KMS-11 (cell line): Measurements from ENCODE around the gene S100A8.

Source experiments
- H2AFZ ChIP-seq: fragments of 200-600 bp; sonication (generic); 2 replicates; pipeline ENCODE4 v1.6.1; 2016; ENCODE audit warnings: antibody characterized with exemption, mixed run types, low read depth
- H3K27ac ChIP-seq: fragments of 200-600 bp; sonication (generic); 2 replicates; pipeline ENCODE4 v1.6.1; 2016; ENCODE audit warnings: mild to moderate bottlenecking, mixed run types
- H3K27me3 ChIP-seq: fragments of 200-600 bp; sonication (generic); 2 replicates; pipeline ENCODE4 v1.6.1; 2017; ENCODE audit warnings: mild to moderate bottlenecking, low read depth, mixed run types, moderate library complexity; ENCODE audit not compliant: insufficient read depth
- H3K36me3 ChIP-seq: fragments of 200-600 bp; sonication (generic); 2 replicates; pipeline ENCODE4 v1.6.1; 2017; ENCODE audit warnings: mild to moderate bottlenecking, mixed run types; ENCODE audit not compliant: insufficient read depth
- H3K4me1 ChIP-seq: fragments of 200-600 bp; sonication (generic); 2 replicates; pipeline ENCODE4 v1.6.1; 2016; ENCODE audit warnings: mild to moderate bottlenecking, low read depth, mixed run types; ENCODE audit not compliant: poor library complexity, severe bottlenecking
- H3K4me2 ChIP-seq: fragments of 200-600 bp; sonication (generic); 2 replicates; pipeline ENCODE4 v1.7.0; 2016; ENCODE audit warnings: mild to moderate bottlenecking, mixed run types
- H3K4me3 ChIP-seq: fragments of 200-600 bp; sonication (generic); IDR thresholded peaks from 2 replicates; pipeline ENCODE4 v1.6.1; 2017; ENCODE audit warnings: low read depth, low read length, mixed read lengths; ENCODE audit not compliant: insufficient read depth
- H3K79me2 ChIP-seq: fragments of 200-600 bp; sonication (generic); 2 replicates; pipeline ENCODE4 v1.6.1; 2016; ENCODE audit warnings: low read depth, mixed run types; ENCODE audit not compliant: insufficient read depth
- H3K9ac ChIP-seq: fragments of 200-600 bp; sonication (generic); 2 replicates; pipeline ENCODE4 v1.6.1; 2016; ENCODE audit warnings: mild to moderate bottlenecking, mixed run types
- H4K20me1 ChIP-seq: fragments of 200-600 bp; sonication (generic); 2 replicates; pipeline ENCODE4 v1.6.1; 2016; ENCODE audit warnings: mild to moderate bottlenecking, mixed run types; ENCODE audit not compliant: insufficient read depth
- CTCF ChIP-seq: fragments of 200-600 bp; sonication (generic); conservative IDR thresholded peaks from 2 replicates; pipeline ENCODE4 v1.6.1; 2017; ENCODE audit warnings: low read depth, mild to moderate bottlenecking, antibody characterized with exemption, low read length, moderate library complexity, mixed read lengths

The S100A8 gene

GRCh38 chr1:153390938-153391710 lies at the start of gene S100A8:
Gene S100A8 (minus strand): TSS chr1:153391073. CDS start chr1:153390535, 538 bp downstream.
- no peak for TF ChIP-seq CTCF
- Histone ChIP-seq H3K4me2 (no peak within 1 kb of the TSS), H3K4me3 (no peak within 1 kb of the TSS), H3K4me1 (no peaks in the 10 kb centered on the region), H3K36me3 (no peaks in the 10 kb centered on the region), H3K27ac (no peak within 1 kb of the TSS), H2AFZ (no peak within 1 kb of the TSS), H3K9ac (no peak within 1 kb of the TSS), H3K79me2 (no peaks in the 10 kb centered on the region), H3K27me3 (no peaks in the 10 kb centered on the region; the same call in 1 of the 2 replicates), H4K20me1 (no peaks in the 10 kb centered on the region)

- H3K9ac ChIP-seq, result no peak overlapping the region
- H3K36me3 ChIP-seq, result no peaks in the 10 kb centered on the region
- no peak overlapping the region for H3K27ac ChIP-seq
- no peak overlapping the region for H3K4me2 ChIP-seq
- H3K27me3 ChIP-seq, result no peaks in the 10 kb centered on the region
- no peak for TF ChIP-seq CTCF
- no peaks in the 10 kb centered on the region for H3K4me1 ChIP-seq
- no peaks in the 10 kb centered on the region for H4K20me1 ChIP-seq
- no peaks in the 10 kb centered on the region for H3K79me2 ChIP-seq
- H3K4me3 ChIP-seq, result no peak overlapping the region
- H2AFZ ChIP-seq, result no peak overlapping the region
Measured at GRCh38 chr1:153439273-153439672, 48.4 kb upstream of the S100A8 start.

- H4K20me1 ChIP-seq, result no peaks in the 10 kb centered on the region
- H2AFZ ChIP-seq, result no peak overlapping the region
- no peak overlapping the region for H3K4me3 ChIP-seq
- no peaks in the 10 kb centered on the region for H3K79me2 ChIP-seq
- TF ChIP-seq CTCF, result no peak
- no peak overlapping the region for H3K27ac ChIP-seq
- no peak overlapping the region for H3K4me2 ChIP-seq
- no peaks in the 10 kb centered on the region for H3K36me3 ChIP-seq
- H3K9ac ChIP-seq, result no peak overlapping the region
- H3K27me3 ChIP-seq, result no peaks in the 10 kb centered on the region
- no peaks in the 10 kb centered on the region for H3K4me1 ChIP-seq
Measured at GRCh38 chr1:153438599-153438998, 47.7 kb upstream of the S100A8 start.

GRCh38 chr1:153437236-153437635 lies 46.4 kb upstream of the S100A8 start:
- Histone ChIP-seq H3K79me2 (no peaks in the 10 kb centered on the region), H3K4me3 (no peak overlapping the region), H3K36me3 (no peaks in the 10 kb centered on the region), H4K20me1 (no peaks in the 10 kb centered on the region), H3K4me1 (no peaks in the 10 kb centered on the region), H3K27me3 (no peaks in the 10 kb centered on the region), H2AFZ (no peak overlapping the region), H3K4me2 (no peak overlapping the region), H3K27ac (no peak overlapping the region), H3K9ac (no peak overlapping the region)
- no peak for TF ChIP-seq CTCF
